ENCODE measurements around the gene TMEM141.
"Not testable (repeated sequence)": the region's sequence is repeated elsewhere in the genome, so short reads cannot be mapped to it uniquely, and the experiment has no call there.

TMEM141 gene

DNA sequence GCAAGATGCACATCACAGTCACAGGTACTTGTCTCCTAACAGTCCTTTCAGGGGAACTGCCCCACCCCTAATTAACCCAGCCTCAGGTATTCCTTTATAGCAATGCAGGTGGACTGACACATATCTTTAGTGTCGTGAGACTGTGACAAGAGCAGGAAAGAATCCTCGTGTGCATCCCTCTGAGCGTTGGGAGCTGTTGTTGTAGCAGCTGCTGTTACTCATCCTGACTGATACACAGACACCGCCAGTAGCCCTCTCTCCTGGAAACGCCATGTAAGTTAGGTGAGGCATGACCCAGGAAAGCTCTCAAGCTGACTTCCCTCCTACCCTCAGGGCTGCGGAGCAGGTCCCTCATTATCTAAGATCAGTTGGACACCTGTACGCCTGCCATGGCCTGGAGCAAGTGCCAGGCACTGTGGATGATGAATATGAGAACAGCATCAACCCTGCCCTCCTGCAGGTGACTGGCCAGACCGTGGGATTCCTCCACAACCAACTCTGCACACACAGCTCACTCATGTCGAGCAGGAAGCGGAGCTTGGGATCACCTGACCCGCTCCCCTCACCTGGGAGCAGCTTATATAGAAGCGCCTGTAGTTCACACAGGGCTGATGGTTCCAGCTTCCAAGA is 16.6 kb upstream of the TMEM141 start:
- H3K9ac ChIP-seq (ENCODE audit: low read depth, low read length) = no peak overlapping the region
- no peaks in the 10 kb centered on the region for H3K4me1 ChIP-seq (ENCODE audit: insufficient read depth, low read length)
- no peaks in the 10 kb centered on the region for H3K36me3 ChIP-seq (ENCODE audit: insufficient read depth, low read length)
- H3K9me3 ChIP-seq (ENCODE audit: control insufficient read depth, insufficient read depth, low read length) = peaks cover 3% of the 10 kb centered on the region; the same call in 1 of the 2 replicates

DNA sequence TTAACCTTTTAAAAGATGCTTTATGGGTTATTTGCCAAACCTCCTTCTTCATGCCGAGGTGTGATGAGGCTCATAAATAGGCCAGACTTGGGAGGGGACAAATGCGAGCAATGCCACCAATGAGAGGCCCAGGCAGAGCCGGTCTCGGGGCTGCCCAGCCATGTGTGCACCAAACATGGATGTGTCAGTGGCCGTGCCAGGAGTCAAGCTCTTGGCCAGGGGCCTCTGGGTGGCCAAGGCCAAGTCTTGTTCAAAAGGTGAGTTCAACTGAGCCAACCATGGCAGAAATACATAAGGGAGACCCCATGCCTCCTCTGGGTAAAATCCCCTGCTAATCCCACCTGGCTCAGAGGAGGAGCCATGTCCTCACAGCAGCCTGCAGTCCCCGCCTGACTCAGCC is 16.0 kb upstream of the TMEM141 start:
- Histone ChIP-seq H3K4me1 (ENCODE audit: insufficient read depth, low read length) (no peaks in the 10 kb centered on the region), H3K36me3 (ENCODE audit: insufficient read depth, low read length) (no peaks in the 10 kb centered on the region), H3K9me3 (ENCODE audit: control insufficient read depth, insufficient read depth, low read length) (peaks cover 3% of the 10 kb centered on the region; the same call in 1 of the 2 replicates), H3K9ac (ENCODE audit: low read depth, low read length) (no peak overlapping the region)

DNA sequence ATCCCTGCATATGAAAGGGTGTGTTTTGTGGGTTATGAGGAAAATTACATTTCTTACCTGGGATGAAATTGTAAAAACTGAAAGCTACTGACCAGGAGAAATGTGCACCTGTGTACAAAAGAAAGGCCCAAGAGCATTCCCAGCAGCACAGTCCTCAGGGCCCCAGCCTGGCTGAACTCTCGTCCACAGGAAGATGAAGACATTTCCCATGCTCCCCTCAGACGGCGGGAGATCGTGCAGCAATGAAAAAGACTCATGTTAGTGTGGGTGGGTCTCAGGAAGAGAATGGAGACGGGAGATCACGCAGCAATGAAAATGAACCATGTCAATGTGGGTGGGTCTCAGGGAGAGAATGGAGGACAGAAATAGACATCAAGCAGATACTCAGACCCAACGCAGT is 14.2 kb upstream of the TMEM141 start:
- H3K9ac ChIP-seq (ENCODE audit: low read depth, low read length) = no peak overlapping the region
- H3K36me3 ChIP-seq (ENCODE audit: insufficient read depth, low read length) = no peaks in the 10 kb centered on the region
- no peaks in the 10 kb centered on the region for H3K4me1 ChIP-seq (ENCODE audit: insufficient read depth, low read length)
- peaks cover 3% of the 10 kb centered on the region; the same call in 1 of the 2 replicates for H3K9me3 ChIP-seq (ENCODE audit: control insufficient read depth, insufficient read depth, low read length)

DNA sequence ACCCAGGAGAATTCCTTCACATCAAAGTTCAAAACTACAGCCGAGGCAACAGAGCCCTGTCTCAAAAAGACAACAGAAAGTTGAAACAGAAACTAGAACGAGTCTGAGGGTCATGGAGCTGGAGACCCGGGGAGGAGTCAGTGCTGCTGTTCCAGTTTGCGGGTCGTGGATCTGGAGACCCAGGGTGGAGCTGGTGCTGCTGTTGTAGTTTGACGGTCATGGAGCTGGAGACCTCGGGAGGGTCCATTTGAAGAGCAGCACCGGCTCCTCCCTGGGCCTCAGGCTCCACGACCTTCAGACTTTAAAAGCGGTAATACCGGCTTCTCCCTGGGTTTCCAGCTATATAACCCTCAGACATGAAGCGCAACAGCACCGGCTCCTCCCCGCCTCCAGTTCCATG is 13.8 kb upstream of the TMEM141 start:
- peaks cover 3% of the 10 kb centered on the region; the same call in 1 of the 2 replicates for H3K9me3 ChIP-seq (ENCODE audit: control insufficient read depth, insufficient read depth, low read length)
- H3K4me1 ChIP-seq (ENCODE audit: insufficient read depth, low read length) = no peaks in the 10 kb centered on the region
- H3K9ac ChIP-seq (ENCODE audit: low read depth, low read length) = no peak overlapping the region
- no peaks in the 10 kb centered on the region for H3K36me3 ChIP-seq (ENCODE audit: insufficient read depth, low read length)

DNA sequence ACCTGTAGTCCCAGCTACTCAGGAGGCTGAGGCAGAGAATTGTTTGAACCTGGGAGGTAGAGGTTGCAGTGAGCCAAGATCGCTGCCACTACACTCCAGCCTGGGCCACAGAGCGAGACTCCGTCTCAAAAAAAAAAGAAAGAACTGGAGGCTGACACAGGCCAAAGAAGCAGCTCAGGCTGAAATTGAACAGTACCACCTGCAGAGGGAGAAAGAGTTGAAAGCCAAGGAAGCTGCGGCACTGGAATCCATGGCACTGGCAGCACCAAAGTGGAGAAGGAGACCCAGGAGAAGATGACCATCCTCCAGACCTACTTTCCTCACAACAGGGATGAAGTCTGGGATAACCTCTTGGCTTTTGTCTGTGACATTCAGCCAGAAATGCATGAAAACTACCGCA is 11.3 kb upstream of the TMEM141 start:
- no peaks in the 10 kb centered on the region for H3K4me1 ChIP-seq (ENCODE audit: insufficient read depth, low read length)
- H3K36me3 ChIP-seq (ENCODE audit: insufficient read depth, low read length) = no peaks in the 10 kb centered on the region
- H3K9me3 ChIP-seq (ENCODE audit: control insufficient read depth, insufficient read depth, low read length) = no peaks in the 10 kb centered on the region
- no peak overlapping the region for H3K9ac ChIP-seq (ENCODE audit: low read depth, low read length)

DNA sequence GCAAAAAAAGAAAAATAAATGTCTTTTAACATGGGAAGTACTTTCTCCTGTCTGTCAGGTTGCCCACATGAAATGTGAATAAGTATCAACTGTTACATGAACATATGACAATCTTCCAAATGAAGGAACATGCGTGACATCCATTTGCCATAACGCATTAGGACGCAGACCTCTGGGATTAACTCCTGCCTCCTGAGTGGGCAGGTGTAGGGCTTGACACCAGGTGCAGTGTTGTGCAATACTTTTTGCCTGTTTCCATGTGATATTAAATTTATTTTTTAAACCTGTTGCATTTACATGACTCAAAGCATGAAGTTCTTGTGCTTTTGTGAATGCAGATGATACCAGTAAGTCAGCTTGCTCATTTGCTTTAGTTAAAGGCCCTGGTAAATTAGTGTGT is 8.7 kb upstream of the TMEM141 start:
- Histone ChIP-seq H3K4me1 (ENCODE audit: insufficient read depth, low read length) (no peaks in the 10 kb centered on the region), H3K9ac (ENCODE audit: low read depth, low read length) (no peak overlapping the region)

DNA sequence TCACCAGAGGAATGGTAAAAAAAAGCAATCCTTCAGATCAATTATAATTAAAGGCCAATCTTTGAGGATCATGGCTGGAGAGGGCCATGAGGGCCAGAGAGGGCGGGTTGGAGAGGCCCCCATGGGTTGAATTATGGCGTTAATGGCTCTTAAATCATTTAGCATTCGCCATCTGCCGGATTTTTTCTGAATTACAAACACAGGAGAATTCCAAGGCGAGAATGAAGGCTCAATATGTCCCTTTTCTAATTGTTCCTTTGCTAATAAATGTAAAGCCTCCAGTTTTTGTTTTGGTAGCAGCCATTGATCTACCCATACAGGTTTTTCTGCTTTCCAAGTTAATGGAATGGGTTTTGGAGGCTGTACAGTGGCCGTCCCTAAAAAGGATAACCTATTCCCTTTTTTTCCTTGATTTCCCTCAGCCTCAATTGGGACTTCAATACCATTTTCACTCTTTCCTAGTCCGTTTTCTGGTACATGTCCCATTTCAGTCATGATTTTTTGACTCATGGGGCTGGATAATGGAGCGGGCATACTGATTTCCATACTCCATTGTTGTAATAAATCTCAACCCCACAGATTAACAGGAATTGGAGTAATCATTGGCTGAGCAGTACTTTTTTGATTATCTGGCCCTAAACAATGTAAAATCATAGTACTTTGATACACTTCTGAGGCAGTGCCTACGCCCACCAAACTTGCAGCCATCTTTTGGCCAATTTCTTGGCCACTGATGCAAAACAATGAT is 6.7 kb upstream of the TMEM141 start:
- no peaks in the 10 kb centered on the region for H3K9me3 ChIP-seq (ENCODE audit: control insufficient read depth, insufficient read depth, low read length)
- no peak overlapping the region for H3K9ac ChIP-seq (ENCODE audit: low read depth, low read length)
- peaks cover 3% of the 10 kb centered on the region; the same call in 1 of the 2 replicates for H3K4me1 ChIP-seq (ENCODE audit: insufficient read depth, low read length)
- H3K36me3 ChIP-seq (ENCODE audit: insufficient read depth, low read length) = no peaks in the 10 kb centered on the region

More for the DNA sequence above, 8.7 kb upstream of the TMEM141 start:
- Histone ChIP-seq H3K9me3 (ENCODE audit: control insufficient read depth, insufficient read depth, low read length) (no peaks in the 10 kb centered on the region), H3K36me3 (ENCODE audit: insufficient read depth, low read length) (no peaks in the 10 kb centered on the region)

DNA sequence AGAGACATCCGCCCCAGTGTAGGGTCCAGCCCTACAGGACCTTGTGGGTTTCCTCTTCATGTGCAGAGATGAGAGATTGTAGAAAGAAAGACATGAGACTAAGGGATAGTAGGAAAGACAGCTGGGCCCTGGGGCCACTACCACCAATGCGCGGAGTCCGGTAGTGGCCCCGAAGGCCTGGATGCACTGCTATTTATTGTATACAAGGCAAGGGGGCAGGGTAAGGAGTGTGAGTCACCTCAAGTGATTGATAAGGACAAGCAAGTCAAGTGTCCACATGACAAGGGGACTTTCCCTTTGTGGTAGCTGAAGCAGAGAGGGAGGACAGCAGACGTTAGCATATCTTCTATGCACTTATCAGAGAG is 6.2 kb upstream of the TMEM141 start:
- no peaks in the 10 kb centered on the region for H3K9me3 ChIP-seq (ENCODE audit: control insufficient read depth, insufficient read depth, low read length)
- H3K9ac ChIP-seq (ENCODE audit: low read depth, low read length) = no peak overlapping the region
- H3K4me1 ChIP-seq (ENCODE audit: insufficient read depth, low read length) = peaks cover 3% of the 10 kb centered on the region; the same call in 1 of the 2 replicates
- H3K36me3 ChIP-seq (ENCODE audit: insufficient read depth, low read length) = no peaks in the 10 kb centered on the region

DNA sequence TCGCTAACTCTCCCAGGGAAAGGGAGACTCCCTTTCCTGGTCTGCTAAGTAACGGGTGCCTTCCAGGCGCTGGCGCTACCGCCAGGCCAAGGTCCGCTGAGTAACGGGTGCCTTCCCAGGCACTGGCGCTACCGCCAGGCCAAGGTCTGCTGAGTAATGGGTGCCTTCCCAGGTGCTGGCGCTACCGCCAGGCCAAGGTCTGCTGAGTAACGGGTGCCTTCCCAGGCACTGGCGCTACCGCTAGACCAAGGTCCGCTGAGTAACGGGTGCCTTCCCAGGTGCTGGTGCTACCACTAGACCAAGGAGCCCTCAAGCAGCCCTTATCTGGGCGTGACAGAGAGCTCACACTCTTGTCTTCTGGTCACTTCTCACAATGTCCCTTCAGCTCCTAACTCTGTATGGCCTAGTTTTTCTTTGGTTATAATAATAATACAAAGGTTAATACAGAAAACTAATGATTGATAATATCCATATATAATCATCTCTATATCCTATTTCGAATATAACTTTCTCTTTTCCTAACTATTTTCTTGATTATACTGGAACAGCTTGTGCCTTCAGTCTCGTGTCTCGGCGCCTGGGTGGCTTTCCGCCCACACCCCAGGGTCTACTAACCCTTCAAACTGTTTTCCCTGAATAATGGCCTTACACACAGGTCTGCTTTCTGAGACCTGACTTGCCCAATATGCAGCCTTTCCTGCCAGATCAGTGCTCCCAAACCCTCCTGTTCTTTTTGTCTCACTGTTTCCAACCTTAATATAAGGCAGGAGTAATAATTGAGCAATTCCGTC is 5.4 kb upstream of the TMEM141 start:
- not testable (repeated sequence) for H3K9ac ChIP-seq (ENCODE audit: low read depth, low read length); H3K9me3 ChIP-seq (ENCODE audit: control insufficient read depth, insufficient read depth, low read length); H3K4me1 ChIP-seq (ENCODE audit: insufficient read depth, low read length); H3K36me3 ChIP-seq (ENCODE audit: insufficient read depth, low read length)

DNA sequence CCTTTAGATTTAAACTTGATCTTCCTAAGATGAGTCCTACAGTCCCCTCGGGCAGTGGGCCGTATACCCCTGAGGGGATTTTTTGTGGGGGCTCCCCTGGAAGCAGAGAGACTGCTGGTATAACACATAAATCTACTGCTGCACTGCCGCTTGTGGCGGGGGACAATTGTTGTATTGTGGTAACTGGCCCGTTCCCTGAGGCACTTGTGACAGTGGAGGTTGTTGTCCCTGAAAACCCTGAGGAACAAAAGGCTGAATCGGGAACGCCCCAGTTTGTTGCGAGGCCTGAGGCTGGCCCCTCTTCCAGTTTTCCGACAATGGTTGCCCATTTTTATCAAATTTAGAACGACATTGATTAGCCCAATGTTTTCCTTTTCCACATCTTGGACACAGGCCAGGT is 4.7 kb upstream of the TMEM141 start:
- no peaks in the 10 kb centered on the region for H3K36me3 ChIP-seq (ENCODE audit: insufficient read depth, low read length)
- H3K4me1 ChIP-seq (ENCODE audit: insufficient read depth, low read length) = peaks cover 9% of the 10 kb centered on the region; the same call in 1 of the 2 replicates

DNA sequence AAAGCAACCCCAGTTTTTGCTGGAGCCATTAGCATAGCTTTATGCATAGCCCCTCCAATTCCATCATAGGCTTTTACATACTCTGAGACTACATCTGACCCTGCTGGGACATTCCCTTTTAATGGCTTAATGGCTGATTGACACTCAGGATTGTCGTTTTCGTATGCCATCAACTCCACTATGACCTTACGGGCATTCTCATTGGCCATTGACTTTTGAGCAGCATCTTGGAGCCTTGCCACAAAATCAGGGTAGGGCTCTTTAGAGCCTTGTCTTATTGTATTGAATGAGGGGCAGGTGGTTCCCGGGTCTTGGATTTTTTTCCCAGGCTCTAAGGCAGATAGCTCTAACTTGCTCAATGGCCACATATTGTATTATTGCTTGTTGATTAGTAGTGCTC is 4.2 kb upstream of the TMEM141 start:
- not testable (repeated sequence) for H3K4me1 ChIP-seq (ENCODE audit: insufficient read depth, low read length); H3K9me3 ChIP-seq (ENCODE audit: control insufficient read depth, insufficient read depth, low read length); H3K36me3 ChIP-seq (ENCODE audit: insufficient read depth, low read length); H3K9ac ChIP-seq (ENCODE audit: low read depth, low read length)

More for the DNA sequence above, 4.7 kb upstream of the TMEM141 start:
- Histone ChIP-seq H3K9me3 (ENCODE audit: control insufficient read depth, insufficient read depth, low read length) (no peaks in the 10 kb centered on the region), H3K9ac (ENCODE audit: low read depth, low read length) (no peak overlapping the region)

DNA sequence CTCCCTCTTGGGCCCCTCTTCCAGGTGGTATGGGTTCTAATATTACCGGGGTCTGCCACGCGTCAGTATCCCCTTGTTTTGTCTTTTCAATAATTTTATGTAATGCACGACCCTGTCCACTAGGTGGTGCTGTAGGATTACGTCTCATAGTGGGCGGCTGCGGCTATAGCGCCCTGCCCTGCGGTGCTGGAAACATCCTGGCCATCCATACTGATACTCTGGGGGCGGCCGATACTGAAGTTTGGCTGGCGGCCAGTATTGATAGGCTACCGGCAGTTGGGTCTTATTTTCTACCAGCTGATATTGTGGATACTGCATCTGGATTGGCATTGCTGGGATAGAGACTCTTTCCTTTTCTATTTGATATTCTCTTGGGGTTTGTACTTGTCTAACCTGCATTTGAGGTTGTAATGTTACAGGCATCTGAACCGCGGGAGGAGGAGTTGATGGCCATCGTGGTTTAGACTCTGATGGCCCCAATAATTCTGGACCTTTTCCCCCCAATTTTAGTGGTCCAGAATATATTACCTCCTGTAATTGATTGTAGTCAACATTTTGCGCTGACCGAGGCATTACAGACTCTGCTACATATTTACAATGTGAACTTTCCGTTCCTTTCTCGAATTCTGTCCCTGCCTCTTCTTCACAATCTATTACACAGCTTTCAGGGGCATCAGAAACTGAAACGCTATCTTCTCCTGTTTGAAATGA is 3.3 kb upstream of the TMEM141 start:
- Histone ChIP-seq H3K36me3 (ENCODE audit: insufficient read depth, low read length) (no peaks in the 10 kb centered on the region), H3K9me3 (ENCODE audit: control insufficient read depth, insufficient read depth, low read length) (no peaks in the 10 kb centered on the region), H3K4me1 (ENCODE audit: insufficient read depth, low read length) (peaks cover 9% of the 10 kb centered on the region; the same call in 1 of the 2 replicates), H3K9ac (ENCODE audit: low read depth, low read length) (no peak overlapping the region)

DNA sequence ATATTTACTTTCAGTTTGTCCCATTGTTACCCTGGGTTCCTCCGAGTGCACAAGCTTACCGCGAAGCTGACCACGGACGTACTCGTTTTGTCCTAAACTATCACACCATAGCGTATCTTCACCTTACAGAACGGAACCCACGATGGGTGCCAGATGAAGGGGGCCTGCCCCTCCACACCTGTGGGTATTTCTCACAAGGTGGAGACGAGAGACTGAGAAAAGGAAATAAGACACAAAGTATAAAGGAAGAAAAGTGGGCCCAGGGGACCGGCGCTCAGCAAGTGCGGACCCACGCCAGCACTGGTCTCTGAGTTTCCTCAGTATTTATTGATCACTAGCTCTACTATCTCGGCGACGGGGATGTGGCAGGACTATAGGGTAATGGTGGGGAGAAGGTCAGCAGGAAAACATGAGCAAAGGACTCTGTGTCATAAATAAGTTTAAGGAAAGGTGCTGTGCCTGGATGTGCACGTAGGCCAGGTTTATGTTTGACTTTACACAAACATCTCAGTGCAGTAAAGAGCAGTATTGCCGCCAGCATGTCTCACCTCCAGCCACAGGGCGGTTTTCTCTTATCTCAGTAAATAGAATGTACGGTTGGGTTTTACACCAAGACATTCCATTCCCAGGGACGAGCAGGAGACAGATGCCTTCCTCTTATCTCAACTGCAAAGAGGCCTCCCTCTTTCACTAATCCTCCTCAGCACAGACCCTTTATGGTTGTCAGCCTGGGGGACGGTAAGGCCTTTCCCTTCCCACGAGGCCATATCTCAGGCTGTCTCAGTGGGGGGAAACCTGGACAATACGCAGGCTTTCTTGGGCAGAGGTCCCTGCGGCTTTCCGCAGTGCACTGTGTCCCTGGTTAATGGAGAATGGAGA is 2.3 kb upstream of the TMEM141 start:
- H3K4me1 ChIP-seq (ENCODE audit: insufficient read depth, low read length); H3K9me3 ChIP-seq (ENCODE audit: control insufficient read depth, insufficient read depth, low read length); H3K9ac ChIP-seq (ENCODE audit: low read depth, low read length); H3K36me3 ChIP-seq (ENCODE audit: insufficient read depth, low read length): not testable (repeated sequence)
